ENCODE measurements around the gene DOCK11. TPM values are rescaled to one million over a fixed set of nuclear protein-coding genes. Genes with fewer than 3 reads are reported as not detected.

DOCK11 gene
- total RNA-seq, 2 experiments from 2014 or later: 47.5 to 50.4 TPM

DNA sequence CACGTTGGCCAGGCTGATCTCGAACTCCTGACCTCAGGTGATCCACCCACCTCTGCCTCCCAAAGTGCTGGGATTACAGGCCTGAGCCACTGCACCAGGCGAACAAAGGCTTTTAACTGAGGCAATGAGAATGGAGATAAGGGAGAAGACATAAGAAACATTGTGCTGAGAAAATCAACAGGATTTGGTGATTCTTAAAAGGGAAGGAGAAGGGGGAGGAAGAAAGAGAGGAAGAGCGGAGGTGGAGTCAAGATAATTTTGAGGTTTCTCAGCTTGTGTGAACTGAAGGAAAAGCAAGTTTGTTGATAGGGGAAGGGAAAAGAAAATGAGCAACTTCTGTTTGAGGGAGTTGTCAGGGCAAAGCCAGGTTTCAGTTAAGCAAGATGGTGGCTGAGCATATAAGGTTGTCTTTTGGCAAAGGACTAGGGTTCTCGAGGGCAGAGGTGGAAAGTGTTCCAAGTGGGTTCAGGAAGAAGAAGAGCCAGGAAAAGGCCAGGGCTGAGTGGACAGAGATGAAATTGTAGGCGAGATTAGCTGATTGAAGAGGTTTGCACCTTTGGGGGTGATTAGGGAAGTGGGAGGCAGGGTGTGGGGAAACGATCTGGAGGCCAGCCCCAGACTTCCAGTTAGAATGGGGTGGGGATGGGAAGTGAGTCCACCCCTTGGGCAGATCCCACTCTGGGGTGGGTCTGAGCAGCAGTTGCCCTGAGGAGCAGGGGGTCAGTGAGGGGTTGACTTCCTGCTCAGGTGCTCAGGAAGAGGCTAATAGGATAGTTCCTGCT, 7.8 kb downstream of the DOCK11 start:
- Mint-ChIP-seq H3K4me1 (ENCODE audit: low read depth) (peaks cover 54% of the 10 kb centered on the region), H3K4me3 (peak overlapping the region; percentile 56), H3K27ac (peak overlapping the region; percentile 95), H3K36me3 (no peaks in the 10 kb centered on the region), H3K9me3 (no peaks in the 10 kb centered on the region), H3K27me3 (no peaks in the 10 kb centered on the region)
- intact Hi-C loops (cut with micrococcal nuclease): loop anchor here (1.0 kb wide), 1 partner anchor 25 kb away; no protein-coding TSS in a partner anchor
- no peak for DNase-seq
- POLR2A ChIA-PET: no interaction called here
- CTCF ChIA-PET: no interaction called here

DNA sequence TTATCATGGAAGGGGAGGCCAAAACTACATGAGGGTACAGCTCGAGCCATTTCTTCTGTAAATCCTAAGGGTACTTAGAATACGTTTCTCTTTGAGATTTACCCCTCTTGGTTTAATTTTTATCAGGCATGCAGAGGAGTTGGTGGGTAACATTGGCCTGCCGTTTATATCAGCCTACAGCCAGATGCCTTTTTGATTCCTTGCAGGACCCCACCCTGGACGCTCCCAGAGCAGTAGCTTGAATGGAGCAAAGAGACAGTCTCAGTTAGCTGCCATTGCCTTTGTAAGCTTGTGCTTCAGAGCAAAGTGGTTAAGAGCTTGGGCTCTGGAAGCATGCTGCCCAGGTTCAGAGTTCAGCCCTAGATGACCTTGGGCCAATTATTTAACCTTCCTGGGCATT, 9.0 kb downstream of the DOCK11 start:
- ChIA-PET CTCF (no interaction called here), POLR2A (no interaction called here)
- DNase-seq: no peak
- peak overlapping the region; percentile 95 for H3K27ac Mint-ChIP-seq
- intact Hi-C loops (cut with micrococcal nuclease): no loop called here
- H3K4me1 Mint-ChIP-seq (ENCODE audit: low read depth): peaks cover 50% of the 10 kb centered on the region
- no peaks in the 10 kb centered on the region for H3K27me3 Mint-ChIP-seq
- H3K9me3 Mint-ChIP-seq: no peaks in the 10 kb centered on the region
- no peaks in the 10 kb centered on the region for H3K36me3 Mint-ChIP-seq
- H3K4me3 Mint-ChIP-seq: no peak overlapping the region

DNA sequence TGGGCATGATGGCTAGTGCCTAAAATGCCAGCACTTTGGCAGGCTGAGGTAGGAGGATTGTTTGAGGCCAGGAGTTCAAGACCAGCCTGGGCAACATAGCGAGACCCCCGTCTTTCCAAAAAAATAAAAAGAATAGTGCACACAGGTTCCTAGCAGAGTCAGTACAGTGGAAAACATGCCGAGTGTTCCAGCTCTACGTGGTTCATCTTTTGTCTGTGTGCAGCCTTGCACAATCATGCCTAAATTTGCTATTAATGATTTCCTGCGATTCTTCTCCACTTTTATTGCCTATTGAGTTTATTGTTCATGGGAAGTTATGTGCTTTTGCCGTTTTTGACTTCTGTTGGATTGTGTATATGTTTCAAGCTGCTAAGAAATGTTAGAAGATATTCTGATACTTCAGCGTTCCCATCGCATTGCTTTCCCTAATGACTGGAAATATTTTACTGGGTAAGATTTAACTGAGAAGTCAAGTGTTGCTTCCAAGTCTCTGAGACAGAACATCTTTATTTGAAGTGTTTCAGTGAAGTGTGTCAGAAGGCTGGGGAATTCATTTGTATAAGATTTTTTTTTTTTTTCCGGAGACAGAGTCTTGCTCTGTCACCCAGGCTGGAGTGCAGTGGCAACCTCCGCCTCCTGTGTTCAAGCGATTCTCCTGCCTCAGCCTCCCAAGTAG, 11.3 kb downstream of the DOCK11 start:
- no peak for DNase-seq
- Mint-ChIP-seq H3K4me3 (no peak overlapping the region), H3K36me3 (no peaks in the 10 kb centered on the region), H3K27ac (peak overlapping the region; percentile 69), H3K9me3 (no peaks in the 10 kb centered on the region), H3K27me3 (no peaks in the 10 kb centered on the region), H3K4me1 (ENCODE audit: low read depth) (peaks cover 65% of the 10 kb centered on the region)
- ChIA-PET CTCF (interaction anchor here (0.8 kb wide), 1 partner anchor 26 kb away, joined by 3 read pairs; no protein-coding TSS in a partner anchor), POLR2A (no interaction called here)
- intact Hi-C loops (cut with micrococcal nuclease): no loop called here

DNA sequence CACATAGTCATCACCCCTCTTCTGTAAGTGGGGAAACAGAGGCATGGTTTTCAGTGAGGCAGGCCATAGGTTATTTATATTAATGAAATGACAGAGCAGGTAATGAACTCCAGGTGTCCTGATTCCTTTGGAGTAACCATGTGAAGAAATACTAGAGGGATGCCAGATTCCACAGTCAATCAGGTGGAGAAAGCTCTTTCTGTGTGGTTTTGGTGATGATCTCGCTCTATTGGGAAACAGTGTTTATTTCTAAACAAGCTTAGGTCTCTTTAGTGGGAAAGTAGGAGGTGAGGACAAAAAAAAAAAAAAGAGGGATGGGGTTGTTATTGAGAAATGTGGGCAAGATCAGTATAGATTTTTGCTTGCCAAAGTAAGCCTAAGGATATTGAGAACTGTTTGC, 12.2 kb downstream of the DOCK11 start:
- H3K36me3 Mint-ChIP-seq: no peaks in the 10 kb centered on the region
- CTCF ChIA-PET: no interaction called here
- intact Hi-C loops (cut with micrococcal nuclease): no loop called here
- POLR2A ChIA-PET: no interaction called here
- no peak overlapping the region for H3K4me3 Mint-ChIP-seq
- no peak for DNase-seq
- H3K27me3 Mint-ChIP-seq: no peaks in the 10 kb centered on the region
- H3K27ac Mint-ChIP-seq: no peak overlapping the region
- no peaks in the 10 kb centered on the region for H3K9me3 Mint-ChIP-seq
- peaks cover 64% of the 10 kb centered on the region for H3K4me1 Mint-ChIP-seq (ENCODE audit: low read depth)

DNA sequence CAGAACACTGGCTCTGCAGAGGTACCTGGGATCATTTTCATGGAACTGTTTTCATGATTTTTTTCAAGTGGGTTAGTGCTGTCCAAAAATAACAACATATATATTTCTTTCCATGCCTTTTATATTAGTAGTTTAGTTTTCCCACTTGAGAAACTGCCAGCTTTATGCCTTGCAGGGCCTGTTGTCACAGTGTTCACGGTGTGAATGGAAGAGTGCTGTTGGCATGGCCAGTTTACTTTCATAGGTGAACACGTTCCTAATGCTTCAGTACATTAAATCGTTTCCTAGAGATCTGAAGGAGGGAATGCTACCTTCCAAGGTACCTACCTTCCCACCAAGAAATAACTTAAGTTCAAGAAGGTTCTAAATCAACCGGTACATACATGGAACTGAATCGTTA, 12.6 kb downstream of the DOCK11 start:
- Mint-ChIP-seq H3K4me3 (no peak overlapping the region), H3K9me3 (no peaks in the 10 kb centered on the region), H3K4me1 (ENCODE audit: low read depth) (peaks cover 66% of the 10 kb centered on the region), H3K27ac (no peak overlapping the region), H3K27me3 (no peaks in the 10 kb centered on the region), H3K36me3 (no peaks in the 10 kb centered on the region)
- intact Hi-C loops (cut with micrococcal nuclease): no loop called here
- no peak for DNase-seq
- ChIA-PET POLR2A (interaction anchor here (0.7 kb wide), 1 partner anchor 13 kb away, joined by 3 read pairs; the partner anchor contains the start of gene DOCK11), CTCF (no interaction called here)

DNA sequence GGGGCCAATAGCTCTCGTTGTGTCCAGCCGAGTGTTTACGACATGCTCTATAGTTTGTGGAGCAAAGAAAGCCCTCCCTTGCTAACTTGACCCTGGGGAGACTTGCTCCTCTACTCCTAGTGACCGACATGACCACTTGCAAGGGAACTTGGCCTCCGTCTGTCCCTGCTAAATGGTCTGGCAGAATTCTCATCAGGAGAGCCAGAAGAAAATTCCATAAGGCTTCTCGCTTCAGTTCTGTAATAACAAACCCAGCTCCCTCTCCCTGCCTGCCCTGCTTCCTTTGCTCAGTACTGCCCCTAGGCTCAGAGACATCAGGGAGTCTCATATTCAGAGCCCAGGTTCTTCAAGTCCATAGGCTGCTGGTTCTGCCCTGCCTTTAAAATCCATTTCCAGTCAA, 13.0 kb downstream of the DOCK11 start:
- no peaks in the 10 kb centered on the region for H3K9me3 Mint-ChIP-seq
- ChIA-PET CTCF (no interaction called here), POLR2A (interaction anchor here (0.7 kb wide), 1 partner anchor 13 kb away, joined by 3 read pairs; the partner anchor contains the start of gene DOCK11)
- H3K27me3 Mint-ChIP-seq: no peaks in the 10 kb centered on the region
- H3K4me3 Mint-ChIP-seq: no peak overlapping the region
- intact Hi-C loops (cut with micrococcal nuclease): no loop called here
- peaks cover 1% of the 10 kb centered on the region for H3K36me3 Mint-ChIP-seq
- peaks cover 66% of the 10 kb centered on the region for H3K4me1 Mint-ChIP-seq (ENCODE audit: low read depth)
- H3K27ac Mint-ChIP-seq: no peak overlapping the region
- DNase-seq: no peak

DNA sequence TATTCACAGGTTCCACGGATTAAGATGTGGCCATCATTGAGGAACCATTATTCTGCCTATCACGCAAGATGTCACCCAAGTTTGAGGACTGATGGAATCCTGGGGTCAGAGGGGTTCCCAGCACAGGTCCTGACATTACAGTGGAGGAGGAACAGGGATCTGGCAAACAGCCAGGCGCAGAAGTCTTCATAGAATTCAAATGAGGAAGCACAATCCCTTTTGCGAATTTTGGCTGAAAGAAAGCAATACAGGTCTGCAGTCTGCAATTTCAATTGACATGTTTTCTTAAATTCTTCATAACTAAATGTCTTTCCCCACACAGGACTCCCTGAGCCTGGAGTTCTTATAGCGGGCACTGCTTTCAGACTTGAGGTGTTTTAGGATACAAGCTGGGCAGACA, 14.5 kb downstream of the DOCK11 start:
- peaks cover 71% of the 10 kb centered on the region for H3K4me1 Mint-ChIP-seq (ENCODE audit: low read depth)
- no peak for DNase-seq
- H3K9me3 Mint-ChIP-seq: no peaks in the 10 kb centered on the region
- no peak overlapping the region for H3K4me3 Mint-ChIP-seq
- POLR2A ChIA-PET: no interaction called here
- intact Hi-C loops (cut with micrococcal nuclease): no loop called here
- CTCF ChIA-PET: no interaction called here
- no peak overlapping the region for H3K27ac Mint-ChIP-seq
- H3K36me3 Mint-ChIP-seq: peaks cover 10% of the 10 kb centered on the region
- H3K27me3 Mint-ChIP-seq: no peaks in the 10 kb centered on the region

DNA sequence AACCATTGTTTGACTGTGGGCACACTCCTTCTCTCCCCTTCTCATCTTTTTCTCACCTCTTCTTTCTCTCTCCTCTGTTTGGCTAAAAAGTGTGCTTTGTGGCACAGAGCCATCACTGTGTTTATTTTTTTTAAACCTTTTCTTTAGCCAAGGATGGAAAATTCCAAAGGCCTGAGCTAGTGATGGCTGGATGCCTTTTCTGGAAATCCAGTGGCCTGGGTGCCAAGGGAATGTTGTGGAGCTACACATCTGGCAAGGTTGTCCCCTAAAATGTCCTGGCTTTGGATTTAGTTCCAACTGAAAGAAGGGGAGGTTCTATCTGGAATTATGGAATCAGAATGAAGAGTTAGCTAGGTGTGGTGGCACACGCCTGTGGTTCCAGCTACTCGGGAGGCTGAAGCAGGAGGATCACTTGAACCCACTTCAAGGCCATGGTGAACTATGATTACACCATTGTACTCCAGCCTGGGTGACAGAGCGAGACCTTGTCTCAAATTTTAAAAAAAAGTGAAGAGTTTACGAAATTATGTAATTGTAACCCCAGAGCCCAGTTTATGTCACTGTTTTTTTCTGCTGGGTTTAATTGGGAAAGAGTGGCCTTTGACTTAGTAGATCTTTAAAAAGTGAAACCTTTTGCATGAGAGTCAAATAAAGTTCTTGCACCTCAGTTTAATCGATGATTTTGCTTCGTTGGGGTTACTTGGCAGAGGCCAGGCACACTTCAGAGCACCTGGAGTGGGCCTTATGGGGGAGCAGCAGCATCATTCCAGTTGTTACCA, 17.7 kb downstream of the DOCK11 start:
- intact Hi-C loops (cut with micrococcal nuclease): no loop called here
- Mint-ChIP-seq H3K9me3 (no peaks in the 10 kb centered on the region), H3K36me3 (peaks cover 12% of the 10 kb centered on the region), H3K27me3 (no peaks in the 10 kb centered on the region), H3K27ac (no peak overlapping the region), H3K4me1 (ENCODE audit: low read depth) (peaks cover 63% of the 10 kb centered on the region), H3K4me3 (no peak overlapping the region)
- POLR2A ChIA-PET: no interaction called here
- CTCF ChIA-PET: no interaction called here
- no peak for DNase-seq

DNA sequence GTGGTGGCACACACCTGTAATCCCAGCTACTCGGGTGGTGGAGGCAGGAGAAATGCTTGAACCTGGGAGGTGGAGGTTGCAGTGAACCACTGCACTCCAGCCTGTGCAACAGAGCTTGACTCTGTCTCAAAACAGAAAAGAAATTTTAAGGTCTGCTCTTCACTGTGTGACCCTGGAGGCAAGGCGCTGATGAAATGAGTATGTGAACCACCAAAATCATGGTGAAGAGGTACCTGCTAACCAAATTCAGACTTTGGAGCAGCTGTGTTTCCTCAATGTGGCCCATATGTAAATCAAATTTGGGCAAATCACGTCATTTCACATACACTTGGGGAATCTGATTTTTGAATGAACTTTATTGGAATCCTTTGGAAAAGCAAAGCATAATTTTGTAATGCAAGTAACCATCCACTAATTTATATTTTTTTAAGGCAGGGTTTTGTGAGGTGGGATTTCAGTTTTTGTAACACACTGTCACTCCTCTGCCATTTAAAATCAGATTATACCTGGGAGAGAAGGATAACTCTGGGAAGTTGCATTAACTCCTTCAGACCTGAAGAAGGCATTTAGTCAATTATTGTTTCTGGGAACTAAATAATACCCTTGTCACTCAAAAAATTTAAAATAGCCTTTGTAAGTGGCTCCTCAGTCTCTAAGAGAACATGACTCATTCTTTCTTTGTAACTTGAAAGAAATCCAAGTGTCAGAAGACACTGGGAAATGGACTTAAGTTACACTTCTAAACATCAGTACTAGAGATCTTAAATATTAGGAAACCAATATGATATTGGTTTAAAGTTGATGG, 24.0 kb downstream of the DOCK11 start:
- H3K27me3 Mint-ChIP-seq: no peaks in the 10 kb centered on the region
- no peaks in the 10 kb centered on the region for H3K9me3 Mint-ChIP-seq
- H3K36me3 Mint-ChIP-seq: peaks cover 4% of the 10 kb centered on the region
- peaks cover 72% of the 10 kb centered on the region for H3K4me1 Mint-ChIP-seq (ENCODE audit: low read depth)
- ChIA-PET CTCF (no interaction called here), POLR2A (interaction anchor here (0.6 to 0.7 kb wide), 2 partner anchors 9 to 22 kb away, joined by 3 read pairs; no protein-coding TSS in a partner anchor)
- no peak overlapping the region for H3K4me3 Mint-ChIP-seq
- H3K27ac Mint-ChIP-seq: no peak overlapping the region
- DNase-seq: no peak
- intact Hi-C loops (cut with micrococcal nuclease): loop anchor here (10.0 kb wide), 1 partner anchor 715 kb away; the partner anchor contains the start of gene PGRMC1

DNA sequence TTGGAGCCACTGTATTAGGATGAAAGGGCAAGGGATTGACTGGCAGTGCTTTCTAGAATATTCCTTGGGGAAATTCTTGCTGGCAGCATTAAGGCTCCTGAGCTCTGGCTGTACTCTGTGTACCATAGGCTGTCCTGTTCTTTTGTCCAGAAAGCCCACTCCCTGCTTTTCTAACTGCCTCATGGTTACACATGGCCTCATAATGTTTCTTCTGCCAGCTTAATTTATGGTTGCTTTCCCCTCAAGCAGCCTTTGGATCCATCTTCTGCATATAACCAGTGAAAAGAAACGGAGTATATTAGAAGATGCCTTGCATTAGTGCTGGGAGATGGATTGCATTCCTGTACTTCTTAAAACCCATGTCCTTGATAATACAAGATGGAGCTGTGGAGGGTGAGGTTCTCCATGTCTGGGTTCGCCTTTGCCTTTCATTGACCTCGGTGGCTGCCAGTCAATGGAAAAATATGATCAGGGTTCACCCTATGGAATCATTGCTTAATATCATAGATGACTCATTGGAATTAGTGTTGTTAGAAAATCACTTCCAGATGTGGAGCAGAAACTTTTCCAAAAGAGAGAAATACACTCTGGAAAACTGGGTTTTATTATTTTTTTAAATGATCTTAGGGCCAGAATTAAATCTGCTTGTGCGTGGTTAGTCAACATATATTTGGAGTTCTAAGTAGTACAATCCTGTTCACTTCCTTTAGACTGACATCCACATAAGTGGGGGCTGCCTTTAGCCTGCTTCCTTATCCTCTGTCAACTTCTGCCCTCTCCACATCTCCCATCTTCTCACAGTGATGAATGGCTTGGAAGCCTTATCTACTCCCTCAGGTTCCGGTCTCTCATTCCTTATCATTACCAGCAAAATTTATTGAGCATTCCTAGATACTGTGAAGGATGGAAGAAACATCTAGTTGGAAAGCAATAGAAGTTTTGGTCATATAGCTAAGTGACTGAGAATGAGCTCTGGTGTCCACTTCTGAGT, 24.9 kb downstream of the DOCK11 start:
- peaks cover 72% of the 10 kb centered on the region for H3K4me1 Mint-ChIP-seq (ENCODE audit: low read depth)
- no peaks in the 10 kb centered on the region for H3K36me3 Mint-ChIP-seq
- peak overlapping the region; percentile 60 for H3K27ac Mint-ChIP-seq
- H3K27me3 Mint-ChIP-seq: no peaks in the 10 kb centered on the region
- intact Hi-C loops (cut with micrococcal nuclease): loop anchor here (10.0 kb wide), 1 partner anchor 714 kb away; the partner anchor contains the start of gene PGRMC1
- H3K4me3 Mint-ChIP-seq: no peak overlapping the region
- CTCF ChIA-PET: interaction anchor here (0.8 to 1.3 kb wide), 2 partner anchors 19 to 24 kb away, joined by 3 read pairs; no protein-coding TSS in a partner anchor
- no peaks in the 10 kb centered on the region for H3K9me3 Mint-ChIP-seq
- POLR2A ChIA-PET: interaction anchor here (0.6 to 0.7 kb wide), 3 partner anchors 8 to 46 kb away, joined by 3 read pairs; no protein-coding TSS in a partner anchor
- no peak for DNase-seq

Data from activated CD4-positive, alpha-beta memory T cell treated with anti-CD3 and anti-CD28 coated beads for 36 hours (primary cell).